ENCODE measurements around the gene MACROD2.

GRCh38 chr20:15834857-15835256 lies 1839.5 kb downstream of the MACROD2 start:
- TF ChIP-seq CTCF (conservative IDR thresholded peaks at IDR 0.05 in 1 of 2, IDR thresholded peaks at IDR 0.05 in 1 of 2; ENCODE audit: extremely low read depth in 1 of 2, insufficient read depth in 1 of 2, low read depth in 1 of 2, low read length in 2 of 2) (no peak), EZH2 (IDR thresholded peaks at IDR 0.05; ENCODE audit: borderline replicate concordance, low read length) (no peak)

Data from mammary epithelial cell (primary cell).